OCI-M2 (cell line): ENCODE data around the gene DAB1.
"Not testable (repeated sequence)": the region's sequence is repeated elsewhere in the genome, so short reads cannot be mapped to it uniquely, and the experiment has no call there.

Source experiments
- DNase-seq: peaks from one replicate; lab custom pipeline; 2025; ENCODE audit not compliant: unreplicated experiment; lab: John Stamatoyannopoulos, UW

DAB1 gene

DNA sequence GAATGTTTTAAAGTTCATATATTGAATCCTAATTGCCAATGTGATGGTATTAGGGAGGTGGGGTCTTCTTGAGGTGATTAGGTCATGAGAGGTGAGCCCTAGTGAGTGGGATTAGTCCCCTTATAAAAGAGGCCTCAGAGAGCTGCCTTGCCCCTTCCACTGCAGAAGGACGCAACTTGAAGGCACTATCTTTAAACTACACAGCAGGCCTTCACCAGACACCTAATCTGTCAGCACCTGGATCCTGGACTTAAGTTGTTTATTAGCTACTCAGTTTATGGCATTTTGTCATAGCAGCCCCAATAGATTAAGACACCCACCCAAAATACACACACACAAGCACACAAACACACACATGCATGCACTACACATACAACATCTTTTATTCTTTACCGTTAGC, 61.4 kb downstream of the DAB1 start:
- no peak for DNase-seq

DNA sequence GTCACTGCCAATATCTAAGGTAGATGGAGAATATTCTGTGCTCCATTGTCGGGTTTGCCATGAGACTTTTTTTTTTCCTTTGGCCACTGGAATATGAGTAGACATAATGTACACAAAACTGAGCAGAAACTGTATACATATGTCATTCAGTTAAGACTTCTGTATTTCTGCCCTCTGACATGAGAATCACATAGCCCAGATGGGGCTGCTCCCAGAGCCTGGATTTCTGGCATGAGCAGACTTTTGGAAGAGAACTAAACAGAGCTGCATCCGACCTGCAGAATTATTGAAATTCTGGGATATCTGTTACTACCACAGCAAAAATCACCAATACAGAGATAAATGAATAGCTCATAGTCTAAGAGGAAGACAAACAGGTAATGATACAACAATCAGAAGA, 62.3 kb downstream of the DAB1 start:
- no peak for DNase-seq

DNA sequence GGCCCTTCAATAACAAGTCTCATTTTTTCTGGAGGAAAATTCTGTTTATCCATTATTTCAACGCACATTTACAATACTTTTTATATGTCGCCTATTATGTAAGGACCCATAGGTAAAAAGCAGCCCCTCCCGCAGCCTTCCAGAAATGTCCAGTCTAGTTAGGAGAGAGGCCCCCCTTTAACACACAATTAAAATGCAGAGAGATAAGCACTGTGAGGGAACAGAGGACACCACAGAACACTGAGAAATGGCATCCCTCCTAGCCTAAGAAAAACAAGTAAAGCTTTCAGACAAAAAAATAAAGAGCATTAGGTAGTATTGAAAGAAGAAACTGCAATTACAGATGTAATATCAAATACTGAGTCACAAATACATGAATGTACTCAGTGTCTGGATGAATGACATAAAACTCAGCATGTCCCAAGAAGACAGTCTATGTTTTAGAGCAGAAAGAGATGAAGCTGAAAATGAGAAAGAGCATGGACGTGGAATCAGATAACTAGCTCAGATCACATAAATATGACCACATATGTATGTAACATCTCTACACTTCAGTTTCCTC, 62.9 kb downstream of the DAB1 start:
- DNase-seq: no peak

GRCh38 chr1:57357462-57357861, 66.4 kb downstream of the DAB1 start:
- DNase-seq: no peak

GRCh38 chr1:57353654-57354053, 70.2 kb downstream of the DAB1 start:
- DNase-seq: no peak

DNA sequence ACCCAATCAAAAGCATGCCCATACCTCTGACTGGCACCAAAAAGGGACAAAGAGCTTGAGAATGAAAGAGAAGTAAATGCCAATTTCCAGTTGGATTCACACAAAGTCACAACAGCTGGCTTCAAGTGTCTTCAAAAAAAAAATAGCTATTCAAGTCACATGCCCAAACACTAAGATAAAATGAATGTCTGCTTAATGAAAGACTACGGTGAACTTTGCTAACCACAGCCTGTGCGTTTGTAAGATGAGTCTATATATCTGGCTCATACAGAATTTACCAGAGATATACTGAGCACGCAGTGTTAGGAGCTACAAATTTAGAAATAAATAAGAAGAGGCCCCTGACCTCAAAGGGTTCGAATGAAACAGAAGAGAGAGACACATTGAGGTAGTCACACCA, 73.2 kb downstream of the DAB1 start:
- no peak for DNase-seq

GRCh38 chr1:57348921-57349320, 74.9 kb downstream of the DAB1 start:
- no peak for DNase-seq

- no peak for DNase-seq
Observed at GRCh38 chr1:57345916-57346315, 77.9 kb downstream of the DAB1 start.

DNA sequence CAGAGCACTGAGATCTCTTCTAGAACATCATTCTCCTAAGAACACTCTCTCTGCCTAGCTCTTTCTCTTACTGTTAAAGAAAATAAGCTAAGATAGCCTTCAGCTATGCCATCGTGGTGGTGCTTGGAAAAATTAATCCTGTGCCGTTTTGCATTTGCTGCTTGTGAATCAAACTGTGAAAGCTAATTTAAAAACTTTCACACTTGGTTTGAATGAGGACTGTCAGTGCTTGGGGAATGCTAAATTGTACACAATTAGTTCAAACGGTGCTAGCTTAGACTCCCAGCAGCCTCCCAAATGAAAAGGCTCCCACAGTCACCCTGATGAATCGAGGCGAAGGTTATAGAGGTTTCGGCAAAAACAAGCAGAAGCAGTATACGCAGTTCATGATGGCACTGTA, 79.6 kb downstream of the DAB1 start:
- DNase-seq: no peak

GRCh38 chr1:57343298-57343915, 80.5 kb downstream of the DAB1 start:
- not testable (repeated sequence) for DNase-seq

GRCh38 chr1:57341721-57342120, 82.1 kb downstream of the DAB1 start:
- no peak for DNase-seq

DNA sequence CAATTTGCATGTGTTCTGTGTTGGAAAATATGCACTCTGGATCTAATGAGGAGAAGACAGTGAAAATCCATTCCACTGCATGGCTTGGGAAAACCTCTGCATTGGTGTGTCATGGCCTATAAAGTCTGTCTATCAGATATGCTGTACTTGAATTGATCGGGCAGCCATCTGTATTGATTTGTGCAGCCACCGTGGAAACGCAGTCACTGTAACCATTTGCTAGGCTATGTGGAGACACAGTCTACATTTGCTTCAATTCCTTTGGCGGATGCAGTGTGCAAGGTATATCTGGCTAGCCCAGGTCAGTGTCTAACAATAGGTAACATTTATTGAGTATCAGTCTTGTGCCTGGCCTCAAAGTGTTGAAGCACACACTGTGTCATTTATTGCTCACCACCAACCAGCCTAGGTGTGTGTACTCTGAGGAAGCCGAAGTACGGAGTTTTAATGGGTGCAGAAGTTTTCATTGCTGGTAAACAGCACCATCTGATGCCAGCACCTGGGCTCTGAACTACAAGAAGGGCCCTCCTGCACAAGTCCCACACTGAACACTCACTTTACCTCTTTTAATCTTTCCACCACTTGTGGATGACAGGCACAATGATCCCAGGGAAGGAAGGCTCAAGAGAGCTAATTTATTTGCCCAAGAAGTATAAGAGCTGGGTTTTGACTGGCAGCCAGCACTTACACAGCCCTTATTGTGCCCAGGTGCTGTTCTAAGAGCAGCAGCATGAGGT, 83.4 kb downstream of the DAB1 start:
- DNase-seq: no peak

DNA sequence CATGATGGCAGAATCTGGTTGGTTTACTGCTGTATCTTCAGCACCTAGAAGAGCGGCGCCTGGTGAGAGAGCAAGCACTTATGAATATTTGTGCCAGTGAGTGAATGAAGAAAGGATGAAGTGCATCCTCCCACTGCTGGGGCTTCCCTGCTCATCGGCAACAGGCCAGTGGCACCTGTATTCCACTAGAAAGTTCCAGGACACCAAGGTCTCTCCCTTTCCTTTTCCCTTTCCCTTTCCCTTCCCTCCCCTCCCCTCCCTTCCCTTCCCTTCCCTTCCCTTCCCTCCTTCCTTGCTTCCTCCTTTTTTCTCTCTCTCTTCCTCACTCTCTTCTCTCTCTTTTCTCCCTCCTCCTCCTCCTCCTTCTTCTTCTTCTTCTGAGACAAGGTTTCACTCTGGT, 86.2 kb downstream of the DAB1 start:
- DNase-seq: no peak

- no peak for DNase-seq
Observed at GRCh38 chr1:57336793-57337192, 87.1 kb downstream of the DAB1 start.

DNA sequence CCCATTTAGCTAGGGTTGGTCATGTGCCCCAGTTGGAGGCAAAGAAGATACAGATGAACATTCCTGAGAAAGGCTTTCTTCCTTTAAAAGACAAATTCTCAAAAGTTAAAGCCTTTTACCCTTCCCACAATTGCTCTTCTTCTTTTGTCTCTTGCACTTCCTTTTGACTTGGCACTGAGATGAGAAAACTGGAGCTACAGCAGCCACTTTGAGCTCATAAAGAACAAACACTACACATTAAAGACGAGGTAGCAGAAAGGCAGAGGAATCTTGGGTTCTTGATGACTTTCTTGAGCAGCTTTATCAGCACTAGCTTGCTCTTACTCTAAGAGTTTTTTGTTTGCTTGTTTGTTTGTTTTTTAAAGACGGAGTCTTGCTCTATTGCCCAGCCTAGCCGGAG, 92.2 kb downstream of the DAB1 start:
- no peak for DNase-seq

DNA sequence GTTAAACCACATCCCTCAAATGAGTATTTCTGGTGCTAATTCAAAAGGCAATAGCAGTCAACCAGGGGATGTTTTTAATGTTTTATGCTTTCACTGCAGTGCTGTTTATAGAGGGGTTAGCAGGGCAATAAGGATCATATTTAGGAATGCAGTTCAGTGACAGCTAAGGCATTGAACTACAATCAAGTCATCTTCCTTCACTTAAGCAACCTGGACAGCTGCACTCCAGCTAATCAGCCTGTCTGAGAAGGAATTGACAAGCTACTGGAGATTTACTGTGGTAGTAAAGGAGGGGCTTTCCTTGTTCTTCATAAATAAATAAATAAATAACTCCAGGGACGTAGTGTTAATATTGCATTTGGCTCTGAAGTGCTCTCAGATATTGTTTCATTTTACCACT, 93.9 kb downstream of the DAB1 start:
- no peak for DNase-seq

DNA sequence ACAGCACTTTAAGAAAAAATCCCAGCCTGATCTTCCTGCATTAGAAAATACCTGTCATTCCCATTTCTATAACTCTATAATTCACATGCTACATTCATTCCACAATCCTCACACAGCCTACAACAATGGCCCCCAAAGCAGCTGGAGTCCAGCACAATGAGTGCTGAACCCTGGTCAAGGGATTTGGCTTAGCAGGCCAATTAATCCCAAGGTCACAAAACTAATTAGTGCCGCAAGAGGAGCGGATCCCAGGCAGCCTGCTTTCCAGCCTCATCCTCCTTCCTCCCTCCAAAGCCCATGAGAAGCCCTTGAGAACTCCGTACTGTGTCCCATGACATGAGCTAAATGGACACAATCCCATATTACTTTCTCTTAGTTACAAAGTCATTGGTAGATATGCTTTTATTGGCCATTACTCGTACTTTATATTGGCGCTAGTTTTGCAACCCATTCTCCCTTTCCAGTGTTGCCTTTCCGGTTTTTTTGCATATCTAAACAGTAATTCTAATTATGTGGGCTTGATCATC, 94.8 kb downstream of the DAB1 start:
- DNase-seq: no peak

GRCh38 chr1:57327946-57328345, 95.9 kb downstream of the DAB1 start:
- no peak for DNase-seq

DNA sequence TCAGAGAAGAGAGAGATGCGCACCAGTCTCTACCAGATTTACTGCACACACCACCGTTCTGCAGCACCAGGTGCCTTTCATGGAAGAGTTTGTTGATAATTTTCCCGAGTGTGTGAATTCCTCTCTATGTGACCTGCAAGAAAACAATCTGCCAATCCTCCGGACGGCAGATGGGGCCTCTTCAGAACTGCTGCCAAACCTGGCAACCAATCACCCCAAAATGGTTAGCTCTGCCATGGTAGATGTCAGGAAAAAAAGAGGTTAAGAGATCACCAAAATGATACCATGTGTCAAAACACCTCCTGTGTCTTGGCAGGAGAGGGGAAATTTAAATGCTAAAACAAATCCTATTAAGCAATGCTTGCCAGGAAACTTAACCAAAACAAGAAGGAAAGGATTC, 96.5 kb downstream of the DAB1 start:
- no peak for DNase-seq

DNA sequence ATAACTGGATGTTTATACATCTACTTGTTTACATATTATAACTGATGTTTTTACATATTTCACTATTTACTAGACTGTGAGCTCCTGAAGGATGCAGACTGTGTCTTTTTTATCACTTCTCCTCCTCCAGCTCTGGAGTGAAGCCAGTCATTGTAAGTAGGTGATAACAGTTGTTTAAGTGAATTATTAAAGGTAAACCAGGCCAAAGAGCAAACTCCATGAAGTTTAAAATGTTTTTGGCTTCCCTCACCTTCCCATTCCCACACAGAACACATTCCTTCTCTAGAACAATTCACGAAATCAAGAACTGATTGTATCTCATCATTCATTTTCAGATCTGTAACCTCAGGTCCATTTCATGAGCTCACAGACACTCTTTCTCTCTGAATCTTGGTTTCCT, 98.3 kb downstream of the DAB1 start:
- DNase-seq: no peak

DNA sequence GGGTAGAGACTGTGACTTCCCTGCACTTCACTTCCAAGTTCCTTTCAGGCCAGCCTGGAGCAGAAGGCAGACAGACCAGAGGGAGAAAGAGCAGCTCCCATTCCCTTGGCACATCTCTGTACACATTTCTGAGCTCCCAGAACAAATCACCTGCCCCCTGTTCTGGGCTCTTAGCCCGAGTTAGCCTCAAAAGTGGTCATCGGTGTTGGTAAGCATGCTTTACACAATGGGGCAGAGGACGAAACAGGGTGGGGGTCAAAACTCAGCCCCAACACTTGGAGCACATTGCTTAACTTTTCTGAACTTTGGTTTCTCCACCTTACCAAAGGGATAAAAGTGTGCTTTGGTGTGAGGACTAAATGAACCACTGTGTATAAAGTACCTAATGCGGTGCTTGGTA, 98.7 kb downstream of the DAB1 start:
- DNase-seq: no peak

- no peak for DNase-seq
Observed at GRCh38 chr1:57324388-57324787, 99.5 kb downstream of the DAB1 start.
